ENCODE data around the gene RAB5B.

- no peak for TF ChIP-seq POLR2AphosphoS5 (IDR thresholded peaks at IDR 0.05; ENCODE audit: borderline replicate concordance, low read depth, low read length)
- no peak for TF ChIP-seq EZH2 (IDR thresholded peaks at IDR 0.05)
Observed at GRCh38 chr12:55942577-55943136, 31.2 kb upstream of the RAB5B start.
